GM12891 (cell line): Measurements from ENCODE around the gene CITED2.

Experiments
- POLR2A ChIP-seq: IDR thresholded peaks from 2 replicates; pipeline ENCODE4 v1.6.1; 2011; ENCODE audit warnings: low read depth, low read length, control low read depth
- POLR2AphosphoS5 ChIP-seq: IDR thresholded peaks from 2 replicates; pipeline ENCODE4 v1.6.1; 2011; ENCODE audit warnings: low read depth, low read length, control low read depth
- POU2F2 ChIP-seq: IDR thresholded peaks from 2 replicates; pipeline ENCODE4 v1.6.1; 2011; ENCODE audit warnings: low read depth, mild to moderate bottlenecking, control low read depth, low read length, moderate library complexity

GRCh38 chr6:139375226-139376016 is 973 bp upstream of the CITED2 start:
- TF ChIP-seq POLR2A (peak; percentile 44; the same call in 1 of the 2 replicates), POLR2AphosphoS5 (no peak), POU2F2 (no peak; the same call in 1 of the 2 replicates)
